C4-2B (cell line): Measurements from ENCODE around the gene TAF1A.

Source experiments
- H3K27ac ChIP-seq: fragments of 450-650 bp; 2 replicates; pipeline ENCODE4 v1.5.1; 2017
- ZFX ChIP-seq: fragments of 450-650 bp; IDR thresholded peaks from 2 replicates; pipeline ENCODE4 v1.6.1; 2017
- TF ChIP-seq, protein P1 (sequence below): fragments of 450-650 bp; conservative IDR thresholded peaks from 2 replicates; pipeline ENCODE4 v1.5.1; 2017; ENCODE audit warnings: mild to moderate bottlenecking

The TAF1A gene

DNA sequence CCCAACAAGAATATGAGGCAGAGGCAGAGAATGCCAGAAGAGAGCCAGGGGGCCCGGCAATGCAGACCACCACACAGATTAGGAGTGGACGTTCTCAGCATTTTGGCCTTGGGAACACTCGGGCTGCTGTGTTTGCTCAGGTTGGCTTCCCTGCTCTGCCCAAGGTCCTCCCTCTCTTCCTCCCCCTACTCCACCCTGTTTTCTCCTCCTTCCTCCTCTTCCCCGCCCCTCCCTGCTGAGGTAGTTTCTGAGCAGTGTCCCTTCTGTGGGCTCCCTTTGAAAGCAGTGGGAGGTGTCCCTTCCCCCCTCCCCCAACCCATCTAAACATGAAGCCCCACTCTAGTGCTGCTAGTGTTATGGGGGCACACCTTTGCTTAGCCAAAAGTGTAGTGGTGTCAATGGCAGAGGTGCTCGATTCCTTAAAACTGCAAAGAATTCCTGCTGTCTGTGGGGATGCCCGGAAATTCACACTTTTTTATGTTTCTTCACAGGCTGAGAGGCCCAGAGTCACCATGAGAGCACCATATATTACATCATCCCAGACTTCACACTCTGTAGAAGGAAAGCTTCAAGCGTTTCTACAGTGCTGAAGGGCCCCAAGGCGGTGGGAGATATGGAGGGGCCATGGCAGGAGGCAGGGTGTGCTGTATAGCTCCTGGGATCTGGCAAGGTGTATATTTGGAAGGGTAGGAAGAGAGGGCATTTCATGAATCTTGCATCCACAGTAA lies 41.6 kb downstream of the TAF1A start, which contains the start of gene HHIPL2:
Gene HHIPL2 (minus strand): TSS at position 161 of the 728 bp plus-strand sequence. CDS start 60 bp downstream, at position 101.
- no peak for TF ChIP-seq ZFX
- TF ChIP-seq, protein P1, sequence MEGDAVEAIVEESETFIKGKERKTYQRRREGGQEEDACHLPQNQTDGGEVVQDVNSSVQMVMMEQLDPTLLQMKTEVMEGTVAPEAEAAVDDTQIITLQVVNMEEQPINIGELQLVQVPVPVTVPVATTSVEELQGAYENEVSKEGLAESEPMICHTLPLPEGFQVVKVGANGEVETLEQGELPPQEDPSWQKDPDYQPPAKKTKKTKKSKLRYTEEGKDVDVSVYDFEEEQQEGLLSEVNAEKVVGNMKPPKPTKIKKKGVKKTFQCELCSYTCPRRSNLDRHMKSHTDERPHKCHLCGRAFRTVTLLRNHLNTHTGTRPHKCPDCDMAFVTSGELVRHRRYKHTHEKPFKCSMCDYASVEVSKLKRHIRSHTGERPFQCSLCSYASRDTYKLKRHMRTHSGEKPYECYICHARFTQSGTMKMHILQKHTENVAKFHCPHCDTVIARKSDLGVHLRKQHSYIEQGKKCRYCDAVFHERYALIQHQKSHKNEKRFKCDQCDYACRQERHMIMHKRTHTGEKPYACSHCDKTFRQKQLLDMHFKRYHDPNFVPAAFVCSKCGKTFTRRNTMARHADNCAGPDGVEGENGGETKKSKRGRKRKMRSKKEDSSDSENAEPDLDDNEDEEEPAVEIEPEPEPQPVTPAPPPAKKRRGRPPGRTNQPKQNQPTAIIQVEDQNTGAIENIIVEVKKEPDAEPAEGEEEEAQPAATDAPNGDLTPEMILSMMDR = no peak
- H3K27ac ChIP-seq = no peak within 1 kb of the TSS

DNA sequence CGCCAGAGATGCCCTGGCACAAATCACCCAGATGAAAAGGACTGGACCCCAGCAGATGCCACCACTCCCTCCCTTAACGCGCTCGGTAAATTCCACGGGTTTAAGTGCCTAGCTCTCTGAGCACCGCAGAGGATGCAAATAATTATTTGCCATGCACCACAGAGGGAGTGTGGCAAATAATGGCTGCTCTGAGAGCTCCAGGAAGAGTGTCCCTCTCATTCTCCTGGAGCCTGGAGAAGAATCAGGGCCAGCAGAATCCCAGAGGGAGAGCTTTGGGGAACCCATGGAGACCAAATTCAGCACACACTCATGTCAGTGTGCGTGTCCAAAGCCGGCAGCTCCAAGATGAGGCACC lies 42.5 kb downstream of the TAF1A start:
- TF ChIP-seq ZFX = no peak
- TF ChIP-seq, protein P1 = no peak
- H3K27ac ChIP-seq = no peak overlapping the region

DNA sequence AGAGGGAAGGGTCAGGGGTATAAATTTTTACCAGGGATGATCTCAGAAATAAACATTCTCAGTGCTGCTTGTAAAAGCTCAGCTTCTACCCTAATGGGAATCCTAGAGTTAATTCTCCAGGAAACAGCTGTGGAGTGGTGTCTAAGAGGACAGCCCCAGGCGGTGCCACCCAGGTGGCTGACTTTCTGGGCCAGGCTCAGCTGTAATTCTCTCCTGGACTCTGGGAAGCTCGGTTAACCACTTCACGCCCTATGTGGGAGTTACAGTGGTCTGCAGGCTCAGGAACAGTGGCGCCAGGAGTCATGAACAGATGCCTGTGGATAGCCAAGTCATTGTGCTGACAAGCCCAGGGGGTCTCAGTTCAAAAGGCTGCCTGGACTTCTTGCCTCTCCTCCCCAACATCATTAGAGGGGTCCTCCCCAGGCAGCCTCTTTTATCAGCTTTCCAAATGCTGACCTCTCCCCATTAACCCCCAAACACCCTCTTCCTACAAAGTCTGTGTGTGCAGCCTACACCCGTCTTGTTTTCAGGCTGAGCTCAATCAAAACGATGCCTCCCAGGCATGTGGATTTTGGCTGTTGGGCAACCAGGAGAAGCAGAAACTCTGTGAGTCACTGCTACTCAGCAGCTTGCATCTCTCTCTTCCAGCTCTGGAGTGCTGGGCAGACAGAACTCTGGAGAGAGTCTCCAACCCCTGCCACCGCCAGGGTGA lies 43.0 kb downstream of the TAF1A start:
- TF ChIP-seq, protein P1 = no peak
- TF ChIP-seq ZFX = no peak
- H3K27ac ChIP-seq = no peak overlapping the region; the same call in 1 of the 2 replicates

DNA sequence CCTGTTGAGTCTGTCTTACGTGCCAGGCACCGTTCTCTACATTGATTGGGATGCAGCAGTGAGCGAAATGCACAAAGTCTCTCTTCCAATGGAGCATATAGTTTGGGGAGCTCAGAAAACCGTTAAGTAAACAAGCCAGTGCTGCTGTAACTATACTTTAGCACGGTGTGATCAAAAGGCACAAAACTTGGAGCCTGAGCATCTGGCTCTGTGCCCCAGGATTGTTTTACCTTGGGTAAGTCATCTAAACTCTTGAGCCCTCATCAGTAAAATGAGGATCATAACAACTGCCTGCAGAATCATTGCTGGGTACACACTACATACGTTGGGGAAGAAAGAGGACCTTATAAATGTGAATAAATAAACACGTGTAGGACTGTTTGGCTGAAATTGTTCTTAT lies 43.6 kb downstream of the TAF1A start:
- H3K27ac ChIP-seq = no peak overlapping the region
- no peak for TF ChIP-seq ZFX
- TF ChIP-seq, protein P1 = no peak

DNA sequence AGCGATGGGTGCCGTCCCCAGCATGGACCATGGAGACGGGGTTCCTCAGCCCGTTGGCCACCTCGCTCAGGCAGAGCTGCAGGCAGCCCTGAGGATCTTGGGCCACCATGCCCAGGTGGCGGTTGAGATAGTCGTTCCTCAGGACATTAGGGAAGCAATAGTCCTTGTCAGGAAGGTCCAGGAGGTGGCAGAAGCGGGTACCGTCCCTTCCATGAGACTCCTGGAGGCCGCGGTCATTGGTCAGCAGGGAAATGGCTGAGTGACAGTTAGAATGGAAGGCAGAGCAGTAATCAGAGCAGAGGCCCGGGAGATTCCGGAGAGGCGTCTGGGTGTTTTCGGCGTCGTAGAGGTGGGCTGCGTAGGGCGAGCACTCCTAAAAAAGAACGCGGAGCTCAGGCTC lies 45.9 kb downstream of the TAF1A start:
- H3K27ac ChIP-seq = no peak overlapping the region
- TF ChIP-seq, protein P1 = no peak; the same call in 1 of the 2 replicates
- no peak for TF ChIP-seq ZFX

DNA sequence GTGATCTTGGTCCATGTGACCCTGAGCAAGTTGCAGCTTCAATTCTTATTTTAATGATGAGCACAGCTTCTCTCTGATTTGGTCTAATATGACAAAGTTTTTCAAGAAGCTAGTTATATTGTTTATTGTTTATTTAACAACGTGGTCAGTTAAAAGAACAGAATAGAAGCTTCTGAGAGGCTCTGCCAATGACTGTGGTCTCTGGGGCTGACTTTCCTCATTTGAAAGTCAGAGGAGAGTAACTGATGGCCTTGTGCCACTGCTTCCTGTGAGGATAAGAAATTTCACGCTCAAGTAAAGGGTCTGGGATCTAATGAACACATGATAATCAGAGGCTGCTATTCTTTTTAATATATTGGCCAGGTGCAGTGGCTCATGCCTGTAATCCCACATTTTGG lies 49.1 kb downstream of the TAF1A start:
- TF ChIP-seq ZFX = no peak
- no peak overlapping the region for H3K27ac ChIP-seq

DNA sequence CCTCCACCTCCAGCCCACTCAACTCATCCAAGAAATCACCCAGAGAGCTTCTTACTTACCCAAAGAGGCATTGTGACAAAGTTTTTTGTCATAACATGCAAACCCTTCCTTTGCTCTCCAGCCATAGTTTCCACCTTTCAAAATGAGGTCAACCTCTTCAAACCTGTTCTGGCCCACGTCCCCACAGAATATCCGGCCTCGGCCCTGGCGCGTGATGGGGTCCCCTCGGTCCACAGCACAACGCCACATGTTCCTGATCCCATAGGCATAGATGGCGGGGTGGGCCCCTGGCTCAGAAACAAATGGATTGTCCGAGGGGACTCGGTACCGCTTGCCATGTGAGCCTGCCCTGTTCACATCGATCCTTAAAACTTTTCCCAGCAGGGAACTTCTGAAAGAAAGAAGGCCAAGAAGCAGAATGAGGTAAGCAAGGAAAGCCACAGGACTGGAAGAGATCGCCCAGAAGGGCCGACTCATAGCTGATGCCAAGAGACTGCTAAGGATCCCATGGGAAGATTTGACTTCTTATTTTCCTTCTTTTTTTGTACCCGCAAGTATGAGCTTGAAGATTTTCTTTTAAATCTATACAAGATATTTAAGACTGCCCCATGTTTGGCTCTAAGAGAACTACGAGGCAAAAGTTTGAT lies 49.7 kb downstream of the TAF1A start:
- no peak overlapping the region for H3K27ac ChIP-seq
- no peak for TF ChIP-seq ZFX
- TF ChIP-seq, protein P1 = no peak
